ENCODE measurements around the gene NIT1.

Gene NIT1

DNA sequence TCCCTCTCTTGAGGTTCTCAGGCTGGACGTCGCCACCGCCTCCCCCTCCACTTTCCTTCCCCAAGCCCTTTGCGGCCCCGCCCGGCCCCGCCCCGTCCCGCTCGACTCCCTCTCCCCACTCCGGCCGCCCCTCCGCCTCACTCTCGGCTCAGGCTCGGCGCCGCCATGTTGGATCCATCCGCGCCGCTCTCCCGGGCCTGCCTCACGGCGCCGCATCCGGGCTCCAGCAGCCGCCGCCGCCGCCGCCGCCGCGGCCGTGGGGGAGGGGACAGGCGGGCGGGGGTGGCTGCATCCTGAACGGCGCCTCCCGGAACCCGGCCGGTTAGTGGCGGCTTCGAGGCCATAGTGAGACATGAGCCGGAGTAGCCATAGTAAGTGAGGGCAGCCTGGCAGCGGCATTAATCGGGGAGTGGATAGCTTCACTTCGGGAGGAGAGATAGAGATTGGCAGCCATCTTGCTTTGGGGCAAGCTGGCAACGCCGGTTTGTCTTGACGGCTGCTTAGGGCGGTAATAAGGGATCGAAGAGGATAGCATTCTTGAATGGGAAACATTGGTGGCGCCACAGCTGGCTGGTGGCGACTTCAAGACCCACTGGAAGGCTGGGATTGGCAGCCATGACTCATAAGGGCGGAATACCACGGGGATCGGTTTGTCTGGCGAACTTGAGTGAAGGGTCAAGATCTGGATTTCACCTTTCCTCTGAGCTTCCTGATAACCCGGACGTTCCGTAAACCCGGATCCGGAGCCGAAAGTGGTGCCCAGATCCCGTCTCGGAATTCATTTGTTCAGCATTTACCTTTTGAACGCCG lies 14.7 kb downstream of the NIT1 start, which contains the start of gene DEDD:
Gene DEDD (minus strand): TSS at position 258 of the 810 bp plus-strand sequence. CDS start 8,205 bp downstream, outside the sequence.
- Histone ChIP-seq H3K36me3 (ENCODE audit: insufficient read depth, low read length) (peaks cover 14% of the 10 kb centered on the region), H3K4me3 (ENCODE audit: low read depth, low read length) (peak within 1 kb of the TSS; percentile 92), H3K79me2 (ENCODE audit: control insufficient read depth, insufficient read depth, low read length, unreplicated experiment) (peaks cover 61% of the 10 kb centered on the region), H2AFZ (ENCODE audit: low read length, unreplicated experiment) (peak within 1 kb of the TSS; percentile 73), H3K4me1 (ENCODE audit: control insufficient read depth, insufficient read depth, low read length, unreplicated experiment) (peaks cover 14% of the 10 kb centered on the region), H3K27me3 (ENCODE audit: insufficient read depth, low read length) (no peaks in the 10 kb centered on the region), H3K27ac (ENCODE audit: low read depth, low read length) (peak within 1 kb of the TSS; percentile 89)

GRCh38 chr1:161133220-161133740 lies 15.4 kb downstream of the NIT1 start:
- Histone ChIP-seq H3K4me1 (ENCODE audit: control insufficient read depth, insufficient read depth, low read length, unreplicated experiment) (peaks cover 14% of the 10 kb centered on the region), H3K79me2 (ENCODE audit: control insufficient read depth, insufficient read depth, low read length, unreplicated experiment) (peaks cover 55% of the 10 kb centered on the region), H3K36me3 (ENCODE audit: insufficient read depth, low read length) (peaks cover 9% of the 10 kb centered on the region), H3K27me3 (ENCODE audit: insufficient read depth, low read length) (no peaks in the 10 kb centered on the region), H3K4me3 (ENCODE audit: low read depth, low read length) (peak overlapping the region; percentile 92), H2AFZ (ENCODE audit: low read length, unreplicated experiment) (peak overlapping the region; percentile 72), H3K27ac (ENCODE audit: low read depth, low read length) (peak overlapping the region; percentile 89)

GRCh38 chr1:161137881-161138280 lies 20.0 kb downstream of the NIT1 start:
- no peaks in the 10 kb centered on the region for H3K4me1 ChIP-seq (ENCODE audit: control insufficient read depth, insufficient read depth, low read length, unreplicated experiment)
- H2AFZ ChIP-seq (ENCODE audit: low read length, unreplicated experiment): no peak overlapping the region
- no peaks in the 10 kb centered on the region for H3K27me3 ChIP-seq (ENCODE audit: insufficient read depth, low read length)
- no peak overlapping the region for H3K27ac ChIP-seq (ENCODE audit: low read depth, low read length)
- no peak overlapping the region for H3K4me3 ChIP-seq (ENCODE audit: low read depth, low read length)
- no peaks in the 10 kb centered on the region for H3K36me3 ChIP-seq (ENCODE audit: insufficient read depth, low read length)
- peaks cover 19% of the 10 kb centered on the region for H3K79me2 ChIP-seq (ENCODE audit: control insufficient read depth, insufficient read depth, low read length, unreplicated experiment)

- H3K4me1 ChIP-seq (ENCODE audit: control insufficient read depth, insufficient read depth, low read length, unreplicated experiment): no peaks in the 10 kb centered on the region
- H3K36me3 ChIP-seq (ENCODE audit: insufficient read depth, low read length): no peaks in the 10 kb centered on the region
- H3K27ac ChIP-seq (ENCODE audit: low read depth, low read length): no peak overlapping the region
- no peaks in the 10 kb centered on the region for H3K27me3 ChIP-seq (ENCODE audit: insufficient read depth, low read length)
- H2AFZ ChIP-seq (ENCODE audit: low read length, unreplicated experiment): no peak overlapping the region
- H3K4me3 ChIP-seq (ENCODE audit: low read depth, low read length): no peak overlapping the region
- peaks cover 16% of the 10 kb centered on the region for H3K79me2 ChIP-seq (ENCODE audit: control insufficient read depth, insufficient read depth, low read length, unreplicated experiment)
These were observed 20.5 kb downstream of the NIT1 start for GRCh38 chr1:161138431-161138830.

GRCh38 chr1:161139766-161140165 lies 21.9 kb downstream of the NIT1 start:
- no peak overlapping the region for H2AFZ ChIP-seq (ENCODE audit: low read length, unreplicated experiment)
- no peak overlapping the region for H3K27ac ChIP-seq (ENCODE audit: low read depth, low read length)
- H3K79me2 ChIP-seq (ENCODE audit: control insufficient read depth, insufficient read depth, low read length, unreplicated experiment): peaks cover 5% of the 10 kb centered on the region
- H3K4me1 ChIP-seq (ENCODE audit: control insufficient read depth, insufficient read depth, low read length, unreplicated experiment): no peaks in the 10 kb centered on the region
- no peak overlapping the region for H3K4me3 ChIP-seq (ENCODE audit: low read depth, low read length)
- H3K27me3 ChIP-seq (ENCODE audit: insufficient read depth, low read length): no peaks in the 10 kb centered on the region
- H3K36me3 ChIP-seq (ENCODE audit: insufficient read depth, low read length): no peaks in the 10 kb centered on the region

DNA sequence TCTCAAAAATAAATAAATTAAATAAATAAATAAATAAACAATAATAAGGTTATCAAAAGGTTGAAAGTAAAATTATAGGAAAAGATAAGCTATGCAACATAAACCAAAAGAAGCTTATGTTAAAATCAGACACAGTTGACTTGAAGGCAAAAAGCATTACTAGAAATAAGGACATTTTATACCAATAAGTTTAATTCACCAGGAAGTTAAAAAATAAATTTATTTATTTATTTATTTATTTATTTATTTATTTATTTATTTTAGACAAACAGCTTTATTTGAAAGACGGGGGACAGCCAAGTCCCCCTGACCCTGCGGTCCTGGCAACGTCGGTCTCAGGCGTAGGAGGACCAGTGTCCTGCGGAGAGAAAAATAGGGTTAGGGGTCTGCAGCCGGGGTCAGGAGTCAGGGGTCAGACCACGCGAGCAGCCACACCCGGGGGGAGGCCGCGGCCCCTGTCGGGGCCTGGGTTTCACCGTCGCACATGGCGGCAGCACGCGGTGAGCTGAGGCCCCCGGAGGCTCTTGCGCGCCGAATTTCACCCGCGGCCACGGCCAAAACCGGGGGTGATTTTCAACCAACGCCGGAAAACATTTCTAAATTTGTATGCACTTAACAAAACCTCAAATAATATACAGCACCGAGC lies 23.0 kb downstream of the NIT1 start:
- Histone ChIP-seq H3K27ac (ENCODE audit: low read depth, low read length) (no peak overlapping the region), H3K27me3 (ENCODE audit: insufficient read depth, low read length) (no peaks in the 10 kb centered on the region), H3K79me2 (ENCODE audit: control insufficient read depth, insufficient read depth, low read length, unreplicated experiment) (no peaks in the 10 kb centered on the region), H3K4me1 (ENCODE audit: control insufficient read depth, insufficient read depth, low read length, unreplicated experiment) (no peaks in the 10 kb centered on the region), H2AFZ (ENCODE audit: low read length, unreplicated experiment) (no peak overlapping the region), H3K36me3 (ENCODE audit: insufficient read depth, low read length) (no peaks in the 10 kb centered on the region), H3K4me3 (ENCODE audit: low read depth, low read length) (no peak overlapping the region)

GRCh38 chr1:161145832-161146231 lies 27.9 kb downstream of the NIT1 start:
- no peak overlapping the region for H3K4me3 ChIP-seq (ENCODE audit: low read depth, low read length)
- no peak overlapping the region for H2AFZ ChIP-seq (ENCODE audit: low read length, unreplicated experiment)
- no peak overlapping the region for H3K27ac ChIP-seq (ENCODE audit: low read depth, low read length)
- H3K79me2 ChIP-seq (ENCODE audit: control insufficient read depth, insufficient read depth, low read length, unreplicated experiment): no peaks in the 10 kb centered on the region
- H3K36me3 ChIP-seq (ENCODE audit: insufficient read depth, low read length): no peaks in the 10 kb centered on the region
- no peaks in the 10 kb centered on the region for H3K27me3 ChIP-seq (ENCODE audit: insufficient read depth, low read length)
- H3K4me1 ChIP-seq (ENCODE audit: control insufficient read depth, insufficient read depth, low read length, unreplicated experiment): no peaks in the 10 kb centered on the region

- H3K79me2 ChIP-seq (ENCODE audit: control insufficient read depth, insufficient read depth, low read length, unreplicated experiment): peaks cover 6% of the 10 kb centered on the region
- peak overlapping the region; percentile 40 for H2AFZ ChIP-seq (ENCODE audit: low read length, unreplicated experiment)
- H3K4me3 ChIP-seq (ENCODE audit: low read depth, low read length): peak overlapping the region; percentile 77
- H3K27me3 ChIP-seq (ENCODE audit: insufficient read depth, low read length): no peaks in the 10 kb centered on the region
- peak overlapping the region; percentile 85; the same call in 1 of the 2 replicates for H3K27ac ChIP-seq (ENCODE audit: low read depth, low read length)
- H3K36me3 ChIP-seq (ENCODE audit: insufficient read depth, low read length): no peaks in the 10 kb centered on the region
- peaks cover 8% of the 10 kb centered on the region for H3K4me1 ChIP-seq (ENCODE audit: control insufficient read depth, insufficient read depth, low read length, unreplicated experiment)
These were observed 35.3 kb downstream of the NIT1 start for GRCh38 chr1:161153176-161153575.

GRCh38 chr1:161153682-161154337 lies 35.9 kb downstream of the NIT1 start, which contains the start of gene UFC1:
TSS of gene UFC1 (plus strand) at chr1:161153978. CDS start at chr1:161153998, 20 bp downstream.
- Histone ChIP-seq H3K4me1 (ENCODE audit: control insufficient read depth, insufficient read depth, low read length, unreplicated experiment) (peaks cover 13% of the 10 kb centered on the region), H3K27ac (ENCODE audit: low read depth, low read length) (peak within 1 kb of the TSS; percentile 85), H3K36me3 (ENCODE audit: insufficient read depth, low read length) (no peaks in the 10 kb centered on the region)

GRCh38 chr1:161157867-161158266 lies 40.0 kb downstream of the NIT1 start:
- peaks cover 23% of the 10 kb centered on the region for H3K4me1 ChIP-seq (ENCODE audit: control insufficient read depth, insufficient read depth, low read length, unreplicated experiment)

More at GRCh38 chr1:161153682-161154337, 35.9 kb downstream of the NIT1 start, which contains the start of gene UFC1:
- Histone ChIP-seq H3K79me2 (ENCODE audit: control insufficient read depth, insufficient read depth, low read length, unreplicated experiment) (peaks cover 6% of the 10 kb centered on the region), H2AFZ (ENCODE audit: low read length, unreplicated experiment) (peak within 1 kb of the TSS; percentile 40), H3K27me3 (ENCODE audit: insufficient read depth, low read length) (no peaks in the 10 kb centered on the region), H3K4me3 (ENCODE audit: low read depth, low read length) (peak within 1 kb of the TSS; percentile 77)

More at GRCh38 chr1:161157867-161158266, 40.0 kb downstream of the NIT1 start:
- Histone ChIP-seq H3K27ac (ENCODE audit: low read depth, low read length) (no peak overlapping the region), H3K79me2 (ENCODE audit: control insufficient read depth, insufficient read depth, low read length, unreplicated experiment) (peaks cover 21% of the 10 kb centered on the region), H3K36me3 (ENCODE audit: insufficient read depth, low read length) (peaks cover 6% of the 10 kb centered on the region; the same call in 1 of the 2 replicates), H3K27me3 (ENCODE audit: insufficient read depth, low read length) (no peaks in the 10 kb centered on the region), H3K4me3 (ENCODE audit: low read depth, low read length) (no peak overlapping the region), H2AFZ (ENCODE audit: low read length, unreplicated experiment) (no peak overlapping the region)
